ENCODE data around the gene SMIM32. TPM values are rescaled to one million over a fixed set of nuclear protein-coding genes. Genes with fewer than 3 reads are reported as not detected.
A peak's percentile ranks its signal among the peaks of the same experiment; 100 is the strongest.

The SMIM32 gene
- total RNA-seq, 1 experiment from 2014 or later, result not detected

DNA sequence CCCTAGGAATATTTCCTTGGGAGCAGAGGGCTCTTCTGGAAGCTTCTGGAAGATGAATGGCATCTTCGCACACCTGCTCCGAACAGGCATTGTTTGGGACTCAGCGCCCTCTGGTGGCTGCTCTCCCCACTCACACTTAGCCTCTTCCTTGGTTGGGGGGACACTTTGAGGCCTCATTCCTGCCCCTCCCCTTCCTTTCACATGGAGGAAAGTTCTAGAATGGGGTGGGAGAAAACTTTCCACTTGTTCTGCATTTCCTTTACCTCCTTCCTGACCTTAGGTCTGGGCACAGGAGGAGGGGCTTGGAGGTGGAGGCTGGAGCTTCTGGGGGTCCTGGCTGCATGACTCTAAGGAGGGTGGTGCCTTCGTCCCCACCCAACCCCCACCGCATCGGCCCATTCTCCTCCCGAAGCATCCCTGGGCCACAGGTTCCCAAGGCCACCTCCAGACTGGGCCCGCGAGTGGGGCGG is 19.3 kb upstream of the SMIM32 start:
- POLR2A ChIA-PET (ENCODE audit: unreplicated experiment), result no interaction called here
- Histone ChIP-seq H3K27me3 (ENCODE audit: insufficient read depth, low read depth) (no peaks in the 10 kb centered on the region), H3K9me2 (ENCODE audit: insufficient read depth) (no peaks in the 10 kb centered on the region), H4K20me1 (ENCODE audit: insufficient read depth) (no peaks in the 10 kb centered on the region), H3K36me3 (ENCODE audit: low read depth) (no peaks in the 10 kb centered on the region), H2AFZ (no peak overlapping the region), H3K79me2 (ENCODE audit: low read depth) (no peaks in the 10 kb centered on the region), H3F3A (ENCODE audit: insufficient read depth, low read depth) (no peaks in the 10 kb centered on the region), H3K4me3 (no peak overlapping the region), H3K9me3 (ENCODE audit: insufficient read depth, low read depth) (no peaks in the 10 kb centered on the region), H3K4me2 (no peak overlapping the region), H3K4me1 (replicated peaks; ENCODE audit: insufficient read depth) (no peaks in the 10 kb centered on the region), H3K27ac (no peak overlapping the region)
- no TSS peak for BruUV-seq (replicated peaks)
- intact Hi-C loops (cut with micrococcal nuclease; ENCODE audit: unreplicated experiment), result loop anchor here (1.0 to 5.0 kb wide), 4 partner anchors 130 to 651 kb away; no protein-coding TSS in a partner anchor
- DNase-seq, result peak in 1 of 2 experiments; percentile 29
- no peak for TF ChIP-seq EZH2 (IDR thresholded peaks at IDR 0.05; ENCODE audit: low read depth)
- TF ChIP-seq, protein P1, sequence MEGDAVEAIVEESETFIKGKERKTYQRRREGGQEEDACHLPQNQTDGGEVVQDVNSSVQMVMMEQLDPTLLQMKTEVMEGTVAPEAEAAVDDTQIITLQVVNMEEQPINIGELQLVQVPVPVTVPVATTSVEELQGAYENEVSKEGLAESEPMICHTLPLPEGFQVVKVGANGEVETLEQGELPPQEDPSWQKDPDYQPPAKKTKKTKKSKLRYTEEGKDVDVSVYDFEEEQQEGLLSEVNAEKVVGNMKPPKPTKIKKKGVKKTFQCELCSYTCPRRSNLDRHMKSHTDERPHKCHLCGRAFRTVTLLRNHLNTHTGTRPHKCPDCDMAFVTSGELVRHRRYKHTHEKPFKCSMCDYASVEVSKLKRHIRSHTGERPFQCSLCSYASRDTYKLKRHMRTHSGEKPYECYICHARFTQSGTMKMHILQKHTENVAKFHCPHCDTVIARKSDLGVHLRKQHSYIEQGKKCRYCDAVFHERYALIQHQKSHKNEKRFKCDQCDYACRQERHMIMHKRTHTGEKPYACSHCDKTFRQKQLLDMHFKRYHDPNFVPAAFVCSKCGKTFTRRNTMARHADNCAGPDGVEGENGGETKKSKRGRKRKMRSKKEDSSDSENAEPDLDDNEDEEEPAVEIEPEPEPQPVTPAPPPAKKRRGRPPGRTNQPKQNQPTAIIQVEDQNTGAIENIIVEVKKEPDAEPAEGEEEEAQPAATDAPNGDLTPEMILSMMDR (conservative IDR thresholded peaks at IDR 0.05), result peak; percentile 91
- CTCF ChIA-PET, result no interaction called here

GRCh38 chr5:136211282-136212040 is 18.5 kb upstream of the SMIM32 start:
- ChIA-PET CTCF (no interaction called here), POLR2A (ENCODE audit: unreplicated experiment) (no interaction called here)
- H2AFZ ChIP-seq, result no peak overlapping the region
- TF ChIP-seq, protein P1 (conservative IDR thresholded peaks at IDR 0.05), result no peak
- no peak for TF ChIP-seq EZH2 (IDR thresholded peaks at IDR 0.05; ENCODE audit: low read depth)
- no peak overlapping the region for H3K4me2 ChIP-seq
- H3K27ac ChIP-seq, result no peak overlapping the region
- no peaks in the 10 kb centered on the region for H3K79me2 ChIP-seq (ENCODE audit: low read depth)
- no peaks in the 10 kb centered on the region for H3K36me3 ChIP-seq (ENCODE audit: low read depth)
- no peaks in the 10 kb centered on the region for H3K9me3 ChIP-seq (ENCODE audit: insufficient read depth, low read depth)
- DNase-seq, result no peak
- no peak overlapping the region for H3K4me3 ChIP-seq
- no TSS peak for BruUV-seq (replicated peaks)
- no peaks in the 10 kb centered on the region for H3K4me1 ChIP-seq (replicated peaks; ENCODE audit: insufficient read depth)
- no peaks in the 10 kb centered on the region for H3K9me2 ChIP-seq (ENCODE audit: insufficient read depth)
- intact Hi-C loops (cut with micrococcal nuclease; ENCODE audit: unreplicated experiment), result loop anchor here (1.0 to 5.0 kb wide), 4 partner anchors 129 to 651 kb away; no protein-coding TSS in a partner anchor
- no peaks in the 10 kb centered on the region for H3K27me3 ChIP-seq (ENCODE audit: insufficient read depth, low read depth)
- H3F3A ChIP-seq (ENCODE audit: insufficient read depth, low read depth), result no peaks in the 10 kb centered on the region
- no peaks in the 10 kb centered on the region for H4K20me1 ChIP-seq (ENCODE audit: insufficient read depth)

- CTCF ChIA-PET, result no interaction called here
- no peak overlapping the region for H2AFZ ChIP-seq
- no peaks in the 10 kb centered on the region for H3K4me1 ChIP-seq (replicated peaks; ENCODE audit: insufficient read depth)
- H3K27ac ChIP-seq, result no peak overlapping the region
- no peaks in the 10 kb centered on the region for H3K9me2 ChIP-seq (ENCODE audit: insufficient read depth)
- POLR2A ChIA-PET (ENCODE audit: unreplicated experiment), result no interaction called here
- TF ChIP-seq, protein P1 (conservative IDR thresholded peaks at IDR 0.05), result no peak
- TF ChIP-seq EZH2 (IDR thresholded peaks at IDR 0.05; ENCODE audit: low read depth), result no peak
- no peaks in the 10 kb centered on the region for H4K20me1 ChIP-seq (ENCODE audit: insufficient read depth)
- no peak overlapping the region for H3K4me3 ChIP-seq
- H3K36me3 ChIP-seq (ENCODE audit: low read depth), result no peaks in the 10 kb centered on the region
- intact Hi-C loops (cut with micrococcal nuclease; ENCODE audit: unreplicated experiment), result loop anchor here (5.0 kb wide), 1 partner anchor 128 kb away; no protein-coding TSS in a partner anchor
- H3K79me2 ChIP-seq (ENCODE audit: low read depth), result no peaks in the 10 kb centered on the region
- no peaks in the 10 kb centered on the region for H3K27me3 ChIP-seq (ENCODE audit: insufficient read depth, low read depth)
- no peak for DNase-seq
- no peaks in the 10 kb centered on the region for H3K9me3 ChIP-seq (ENCODE audit: insufficient read depth, low read depth)
- BruUV-seq (replicated peaks), result no TSS peak
- H3K4me2 ChIP-seq, result no peak overlapping the region
- H3F3A ChIP-seq (ENCODE audit: insufficient read depth, low read depth), result no peaks in the 10 kb centered on the region
Observed at GRCh38 chr5:136210259-136210658, 17.3 kb upstream of the SMIM32 start.
